PC-3 (cell line): Measurements from ENCODE around the gene WNK2.

Experiments used
- CTCF ChIP-seq: fragments of 300-600 bp; sonication (generic); conservative IDR thresholded peaks from 2 replicates; pipeline ENCODE4 v1.5.1; 2017; ENCODE audit warnings: antibody characterized with exemption, low read depth, mild to moderate bottlenecking, low read length
- EZH2 ChIP-seq: fragments of 300-600 bp; sonication (generic); IDR thresholded peaks from one replicate; pipeline ENCODE4 v1.6.1; 2017; ENCODE audit warnings: antibody characterized with exemption, mild to moderate bottlenecking, low read length; ENCODE audit not compliant: unreplicated experiment
- EZH2phosphoT487 ChIP-seq: fragments of 300-600 bp; sonication (generic); IDR thresholded peaks from 2 replicates; pipeline ENCODE4 v1.6.1; 2018; ENCODE audit warnings: mild to moderate bottlenecking, antibody characterized with exemption, low read length, borderline replicate concordance

GRCh38 chr9:93211654-93212001, 27.7 kb downstream of the WNK2 start:
- TF ChIP-seq EZH2 (no peak), CTCF (no peak), EZH2phosphoT487 (no peak)
